ENCODE measurements around the gene DTD1. TPM values are rescaled to one million over a fixed set of nuclear protein-coding genes. Genes with fewer than 3 reads are reported as not detected.

DTD1 gene
- total and polyA plus RNA-seq, 2 of the 13 experiments (the other 11 are each of a cell fraction or from before 2014, with no cell fraction given): 41.2 to 79.3 TPM

DNA sequence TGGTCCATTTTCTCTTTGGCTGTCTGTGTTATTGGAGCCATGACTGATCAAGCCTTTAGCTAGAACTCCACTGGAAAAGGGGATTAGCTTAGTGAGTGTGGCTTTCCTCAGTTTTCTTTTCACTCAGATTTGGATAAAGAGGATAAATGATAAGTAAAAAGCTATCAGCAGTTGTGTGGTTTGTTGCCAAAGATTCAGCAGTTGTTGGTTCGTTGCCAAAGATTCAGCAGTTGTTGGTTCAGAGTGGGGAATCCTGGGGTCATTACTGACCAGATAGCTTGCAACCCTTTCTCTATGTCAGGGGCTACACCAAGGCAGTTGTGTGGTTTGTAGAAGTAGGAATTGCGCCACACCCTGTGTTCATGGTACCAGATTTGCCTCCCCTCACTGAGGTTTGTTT lies 118.1 kb downstream of the DTD1 start:
- ChIA-PET CTCF (ENCODE audit: low intra/inter-chr PET ratio, low total read pairs) (no interaction called here), POLR2A (no interaction called here)
- H3K79me2 ChIP-seq (ENCODE audit: insufficient read depth, low read length): no peaks in the 10 kb centered on the region
- no TSS peak for BruUV-seq (replicated peaks)
- intact Hi-C loops (cut with micrococcal nuclease; ENCODE audit: unreplicated experiment) (no loop called here), in situ Hi-C loops (cut with HindIII; ENCODE audit: extremely low pct_ligation_motif_present, low pct_unique_long_range_greater_than_20kb) (no loop called here)
- FAIRE-seq (no peak), ATAC-seq (no peak), DNase-seq (ENCODE audit: low spot score) (no peak)
- H3K27me3 ChIP-seq (ENCODE audit: control insufficient read depth in 1 of 2, insufficient read depth in 2 of 2, low read length in 2 of 2): no peaks in the 10 kb centered on the region
- H3K27ac ChIP-seq (ENCODE audit: extremely low read length, insufficient read depth, low read length): no peak overlapping the region
- no peak overlapping the region for H3K4me2 ChIP-seq (ENCODE audit: low read depth, low read length)
- 74% methylated on average over 2 of the region's 2 CpGs for WGBS (ENCODE audit: low lambda C conversion rate)
- no peak overlapping the region for H2AFZ ChIP-seq (ENCODE audit: low read length)
- H3K36me3 ChIP-seq (replicated peaks in 1 of 2; ENCODE audit: control insufficient read depth in 1 of 2, insufficient read depth in 2 of 2, low read length in 2 of 2): no peaks in the 10 kb centered on the region
- H3K4me1 ChIP-seq (ENCODE audit: insufficient read depth, low read length): no peaks in the 10 kb centered on the region
- no peak overlapping the region for H3K4me3 ChIP-seq (replicated peaks in 1 of 3; ENCODE audit: insufficient read depth in 1 of 3, low read depth in 2 of 3, low read length in 3 of 3)
- no peaks in the 10 kb centered on the region for H4K20me1 ChIP-seq (ENCODE audit: insufficient read depth, low read length)
- H3K9me3 ChIP-seq (ENCODE audit: low read length): no peaks in the 10 kb centered on the region
- H3K9ac ChIP-seq (ENCODE audit: insufficient read depth, low read depth, low read length): no peak overlapping the region
- TF ChIP-seq ZNF207 (IDR thresholded peaks at IDR 0.05; ENCODE audit: borderline replicate concordance): no peak
- TF ChIP-seq, protein P1, sequence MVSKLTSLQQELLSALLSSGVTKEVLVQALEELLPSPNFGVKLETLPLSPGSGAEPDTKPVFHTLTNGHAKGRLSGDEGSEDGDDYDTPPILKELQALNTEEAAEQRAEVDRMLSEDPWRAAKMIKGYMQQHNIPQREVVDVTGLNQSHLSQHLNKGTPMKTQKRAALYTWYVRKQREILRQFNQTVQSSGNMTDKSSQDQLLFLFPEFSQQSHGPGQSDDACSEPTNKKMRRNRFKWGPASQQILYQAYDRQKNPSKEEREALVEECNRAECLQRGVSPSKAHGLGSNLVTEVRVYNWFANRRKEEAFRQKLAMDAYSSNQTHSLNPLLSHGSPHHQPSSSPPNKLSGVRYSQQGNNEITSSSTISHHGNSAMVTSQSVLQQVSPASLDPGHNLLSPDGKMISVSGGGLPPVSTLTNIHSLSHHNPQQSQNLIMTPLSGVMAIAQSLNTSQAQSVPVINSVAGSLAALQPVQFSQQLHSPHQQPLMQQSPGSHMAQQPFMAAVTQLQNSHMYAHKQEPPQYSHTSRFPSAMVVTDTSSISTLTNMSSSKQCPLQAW (CRISPR knock-in tag; IDR thresholded peaks at IDR 0.05): no peak
- TF ChIP-seq MAFG (CRISPR knock-in tag; IDR thresholded peaks at IDR 0.05): no peak
- TF ChIP-seq, protein P2, sequence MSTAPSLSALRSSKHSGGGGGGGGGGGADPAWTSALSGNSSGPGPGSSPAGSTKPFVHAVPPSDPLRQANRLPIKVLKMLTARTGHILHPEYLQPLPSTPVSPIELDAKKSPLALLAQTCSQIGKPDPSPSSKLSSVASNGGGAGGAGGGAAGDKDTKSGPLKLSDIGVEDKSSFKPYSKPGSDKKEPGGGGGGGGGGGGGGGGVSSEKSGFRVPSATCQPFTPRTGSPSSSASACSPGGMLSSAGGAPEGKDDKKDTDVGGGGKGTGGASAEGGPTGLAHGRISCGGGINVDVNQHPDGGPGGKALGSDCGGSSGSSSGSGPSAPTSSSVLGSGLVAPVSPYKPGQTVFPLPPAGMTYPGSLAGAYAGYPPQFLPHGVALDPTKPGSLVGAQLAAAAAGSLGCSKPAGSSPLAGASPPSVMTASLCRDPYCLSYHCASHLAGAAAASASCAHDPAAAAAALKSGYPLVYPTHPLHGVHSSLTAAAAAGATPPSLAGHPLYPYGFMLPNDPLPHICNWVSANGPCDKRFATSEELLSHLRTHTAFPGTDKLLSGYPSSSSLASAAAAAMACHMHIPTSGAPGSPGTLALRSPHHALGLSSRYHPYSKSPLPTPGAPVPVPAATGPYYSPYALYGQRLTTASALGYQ (CRISPR knock-in tag; IDR thresholded peaks at IDR 0.05): no peak
- no peak for TF ChIP-seq SPEN (CRISPR knock-in tag; IDR thresholded peaks at IDR 0.05; ENCODE audit: low read depth)
- no peak for TF ChIP-seq MATR3 (CRISPR knock-in tag; IDR thresholded peaks at IDR 0.05)
- no peak for TF ChIP-seq ZNF562 (CRISPR knock-in tag; IDR thresholded peaks at IDR 0.05; ENCODE audit: borderline replicate concordance)
- TF ChIP-seq, protein P3, sequence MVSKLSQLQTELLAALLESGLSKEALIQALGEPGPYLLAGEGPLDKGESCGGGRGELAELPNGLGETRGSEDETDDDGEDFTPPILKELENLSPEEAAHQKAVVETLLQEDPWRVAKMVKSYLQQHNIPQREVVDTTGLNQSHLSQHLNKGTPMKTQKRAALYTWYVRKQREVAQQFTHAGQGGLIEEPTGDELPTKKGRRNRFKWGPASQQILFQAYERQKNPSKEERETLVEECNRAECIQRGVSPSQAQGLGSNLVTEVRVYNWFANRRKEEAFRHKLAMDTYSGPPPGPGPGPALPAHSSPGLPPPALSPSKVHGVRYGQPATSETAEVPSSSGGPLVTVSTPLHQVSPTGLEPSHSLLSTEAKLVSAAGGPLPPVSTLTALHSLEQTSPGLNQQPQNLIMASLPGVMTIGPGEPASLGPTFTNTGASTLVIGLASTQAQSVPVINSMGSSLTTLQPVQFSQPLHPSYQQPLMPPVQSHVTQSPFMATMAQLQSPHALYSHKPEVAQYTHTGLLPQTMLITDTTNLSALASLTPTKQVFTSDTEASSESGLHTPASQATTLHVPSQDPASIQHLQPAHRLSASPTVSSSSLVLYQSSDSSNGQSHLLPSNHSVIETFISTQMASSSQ (IDR thresholded peaks at IDR 0.05; ENCODE audit: low read depth): no peak
- TF ChIP-seq, protein P3 (CRISPR knock-in tag; IDR thresholded peaks at IDR 0.05; ENCODE audit: borderline replicate concordance): no peak
- TF ChIP-seq ZFP36 (IDR thresholded peaks at IDR 0.05; ENCODE audit: borderline replicate concordance, low read depth, low read length, partially characterized antibody): no peak
- TF ChIP-seq TFDP1 (CRISPR knock-in tag; IDR thresholded peaks at IDR 0.05; ENCODE audit: borderline replicate concordance): no peak
- no peak for TF ChIP-seq NCOR1 (IDR thresholded peaks at IDR 0.05; ENCODE audit: borderline replicate concordance, low read length)
- no peak for TF ChIP-seq ZNF724P (CRISPR knock-in tag; IDR thresholded peaks at IDR 0.05; ENCODE audit: borderline replicate concordance)
